Measurements from ENCODE around the gene AACS.

AACS gene

DNA sequence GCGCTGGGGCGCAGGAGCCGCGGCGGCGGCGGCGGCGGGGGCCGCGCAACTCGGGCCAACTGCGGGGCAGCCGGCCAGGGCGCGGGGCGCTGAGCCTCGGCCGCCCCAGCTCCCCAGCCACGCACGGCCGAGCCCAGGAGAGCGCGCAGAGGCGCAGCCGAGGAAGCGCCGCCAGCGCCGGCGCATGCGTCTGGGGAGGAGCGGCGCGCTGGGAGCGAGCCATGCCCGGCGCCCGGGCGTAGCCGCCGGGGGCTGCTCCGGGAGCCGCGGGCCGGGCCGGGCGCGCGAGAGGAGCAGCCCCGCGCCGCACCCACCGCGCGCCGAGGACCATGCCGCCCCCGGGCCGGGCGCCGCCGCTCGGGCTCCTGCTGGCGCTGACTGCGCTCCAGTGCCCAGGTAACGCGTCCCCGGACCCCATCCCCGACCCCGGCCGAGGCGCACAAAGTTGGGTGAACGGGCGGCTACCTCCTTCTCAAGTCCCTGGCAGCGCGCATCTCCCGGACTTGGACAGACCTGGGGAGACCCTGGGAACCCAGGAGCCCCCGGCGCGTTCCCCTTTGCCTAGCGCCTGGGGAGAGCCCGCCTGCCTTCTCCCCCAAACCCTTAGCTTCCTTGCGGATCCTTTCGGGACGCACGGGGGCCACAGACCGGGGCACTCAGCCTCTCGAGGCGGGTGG, 121.4 kb downstream of the AACS start:
- Histone ChIP-seq H3K27ac (ENCODE audit: low read depth in 2 of 2, low read length in 2 of 2) (no peak overlapping the region), H3K27me3 (ENCODE audit: control insufficient read depth in 2 of 2, insufficient read depth in 2 of 2, low read length in 2 of 2) (peaks cover 32 to 45% of the 10 kb centered on the region in 2 donors)

DNA sequence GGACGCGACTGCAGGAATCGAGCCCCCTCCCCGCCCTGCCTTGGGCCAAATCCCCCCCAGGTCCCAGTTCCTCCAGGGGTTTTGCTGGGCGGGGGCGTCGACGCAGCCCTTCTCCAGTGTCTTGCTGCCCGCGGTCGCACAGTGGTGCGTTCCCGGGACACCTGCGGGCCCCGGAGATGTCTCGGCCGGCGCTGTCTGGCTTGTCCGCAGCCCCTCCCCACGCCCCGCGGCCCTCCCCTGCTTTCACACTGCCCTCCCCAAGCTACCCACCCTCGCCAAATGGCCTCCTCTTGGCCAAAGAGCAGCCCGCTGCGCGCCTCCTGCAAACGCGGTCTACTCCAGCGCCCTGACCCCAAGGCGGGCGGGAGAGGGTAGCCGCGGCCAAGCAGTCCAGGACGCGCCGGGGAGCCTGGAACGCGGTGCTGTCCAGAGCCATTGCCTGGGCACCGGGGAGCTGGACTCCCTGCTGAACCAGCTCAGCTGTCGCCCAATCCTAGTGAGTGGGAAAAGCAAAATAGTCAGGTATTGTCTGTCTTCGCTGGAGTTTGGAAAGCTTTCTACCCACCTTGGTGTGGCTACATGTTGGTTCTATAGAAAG, 122.0 kb downstream of the AACS start:
- H3K4me1 ChIP-seq (ENCODE audit: control insufficient read depth in 2 of 2, insufficient read depth in 2 of 2, low read length in 2 of 2) = peaks cover 0 to 7% of the 10 kb centered on the region in 2 donors
- H3K27ac ChIP-seq (ENCODE audit: low read depth in 2 of 2, low read length in 2 of 2) = no peak overlapping the region
- peaks cover 34 to 49% of the 10 kb centered on the region in 2 donors for H3K27me3 ChIP-seq (ENCODE audit: control insufficient read depth in 2 of 2, insufficient read depth in 2 of 2, low read length in 2 of 2)
- no peak overlapping the region for H3K4me3 ChIP-seq (ENCODE audit: low read length in 2 of 2)
- no peaks in the 10 kb centered on the region for H3K36me3 ChIP-seq (ENCODE audit: control insufficient read depth in 2 of 2, insufficient read depth in 2 of 2, low read length in 2 of 2)
- H3K9me3 ChIP-seq (ENCODE audit: control insufficient read depth in 2 of 2, low read length in 2 of 2) = no peaks in the 10 kb centered on the region
- no peak overlapping the region for H3K9ac ChIP-seq (ENCODE audit: low read depth in 1 of 2, low read length in 2 of 2)

More for the DNA sequence above, 121.4 kb downstream of the AACS start:
- Histone ChIP-seq H3K9ac (ENCODE audit: low read depth in 1 of 2, low read length in 2 of 2) (no peak overlapping the region), H3K9me3 (ENCODE audit: control insufficient read depth in 2 of 2, low read length in 2 of 2) (no peaks in the 10 kb centered on the region), H3K4me1 (ENCODE audit: control insufficient read depth in 2 of 2, insufficient read depth in 2 of 2, low read length in 2 of 2) (peaks cover 0 to 7% of the 10 kb centered on the region in 2 donors), H3K36me3 (ENCODE audit: control insufficient read depth in 2 of 2, insufficient read depth in 2 of 2, low read length in 2 of 2) (no peaks in the 10 kb centered on the region), H3K4me3 (ENCODE audit: low read length in 2 of 2) (peak overlapping the region in 1 of 2 donors; percentile 18)

DNA sequence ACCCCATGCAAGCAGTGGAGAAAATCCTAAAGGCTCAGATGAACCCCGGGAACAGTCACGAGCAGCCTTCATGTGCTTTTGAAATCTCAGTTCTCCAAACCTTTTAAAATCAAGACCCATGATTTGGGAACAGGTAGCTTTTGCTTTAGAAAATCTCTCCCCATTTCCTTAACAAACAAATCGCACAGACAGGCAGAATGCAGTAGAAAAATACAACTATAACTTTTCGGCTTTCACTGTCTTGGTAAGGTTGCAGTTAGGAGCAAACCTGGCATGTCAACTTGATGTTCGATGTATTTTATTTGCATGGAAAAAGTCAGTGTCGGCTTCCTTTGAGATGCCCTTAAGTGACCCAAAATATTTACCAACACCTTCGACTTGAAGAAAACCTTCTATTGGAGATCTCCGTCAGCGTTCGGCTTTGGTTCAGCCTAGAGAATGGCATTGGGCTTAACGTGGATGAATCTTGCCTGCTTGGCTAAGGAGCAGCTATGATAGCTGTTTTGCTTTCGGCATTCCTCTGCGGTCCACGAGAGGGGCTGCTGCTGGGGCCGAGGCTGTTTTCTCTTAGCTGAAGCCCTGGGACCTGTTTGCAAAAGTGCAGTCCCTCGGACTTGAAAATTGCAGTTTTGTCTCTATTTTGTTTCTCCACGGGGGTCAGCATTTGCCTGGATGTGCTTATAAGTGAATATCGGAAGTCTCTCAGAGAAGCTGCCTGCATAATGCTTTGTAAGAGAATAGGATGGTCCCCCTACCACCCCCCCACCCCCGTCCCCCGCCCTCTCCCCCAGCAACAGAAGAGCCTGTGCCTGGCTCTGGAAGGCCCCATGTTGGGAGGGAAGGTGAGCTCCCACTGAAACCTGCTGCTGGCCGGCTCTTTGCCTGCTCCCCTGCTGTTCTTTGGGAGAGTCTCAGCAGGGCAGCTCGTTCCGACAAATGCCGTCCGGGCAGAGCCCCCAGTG, 122.8 kb downstream of the AACS start:
- no peak overlapping the region for H3K9ac ChIP-seq (ENCODE audit: low read depth in 1 of 2, low read length in 2 of 2)
- peaks cover 38 to 52% of the 10 kb centered on the region in 2 donors for H3K27me3 ChIP-seq (ENCODE audit: control insufficient read depth in 2 of 2, insufficient read depth in 2 of 2, low read length in 2 of 2)
- no peaks in the 10 kb centered on the region for H3K9me3 ChIP-seq (ENCODE audit: control insufficient read depth in 2 of 2, low read length in 2 of 2)
- no peak overlapping the region for H3K27ac ChIP-seq (ENCODE audit: low read depth in 2 of 2, low read length in 2 of 2)
- H3K4me1 ChIP-seq (ENCODE audit: control insufficient read depth in 2 of 2, insufficient read depth in 2 of 2, low read length in 2 of 2) = peaks cover 0 to 7% of the 10 kb centered on the region in 2 donors
- no peak overlapping the region for H3K4me3 ChIP-seq (ENCODE audit: low read length in 2 of 2)
- no peaks in the 10 kb centered on the region for H3K36me3 ChIP-seq (ENCODE audit: control insufficient read depth in 2 of 2, insufficient read depth in 2 of 2, low read length in 2 of 2)

DNA sequence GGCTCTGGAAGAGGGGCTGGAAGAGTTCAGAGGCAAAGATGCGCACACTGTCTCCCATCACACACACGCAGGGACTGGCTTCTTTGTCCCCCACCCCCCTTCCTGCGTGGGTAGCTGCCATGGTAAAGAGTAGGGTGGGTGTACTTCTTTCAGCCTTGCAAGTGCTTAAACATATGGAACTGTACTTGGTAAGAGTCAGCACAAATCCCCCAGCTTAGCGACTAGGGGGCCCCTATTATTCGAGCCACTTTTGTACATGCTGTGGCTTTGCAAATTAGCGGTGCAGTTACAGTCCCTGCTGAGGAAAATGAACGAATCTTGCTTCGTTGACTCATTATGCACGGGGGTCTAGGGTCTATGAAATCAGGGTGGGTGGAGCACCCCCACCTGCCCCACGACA, 123.8 kb downstream of the AACS start:
- Histone ChIP-seq H3K27ac (ENCODE audit: low read depth in 2 of 2, low read length in 2 of 2) (no peak overlapping the region), H3K4me3 (ENCODE audit: low read length in 2 of 2) (no peak overlapping the region), H3K4me1 (ENCODE audit: control insufficient read depth in 2 of 2, insufficient read depth in 2 of 2, low read length in 2 of 2) (peaks cover 0 to 4% of the 10 kb centered on the region in 2 donors), H3K27me3 (ENCODE audit: control insufficient read depth in 2 of 2, insufficient read depth in 2 of 2, low read length in 2 of 2) (peaks cover 38 to 60% of the 10 kb centered on the region in 2 donors), H3K36me3 (ENCODE audit: control insufficient read depth in 2 of 2, insufficient read depth in 2 of 2, low read length in 2 of 2) (no peaks in the 10 kb centered on the region), H3K9ac (ENCODE audit: low read depth in 1 of 2, low read length in 2 of 2) (no peak overlapping the region), H3K9me3 (ENCODE audit: control insufficient read depth in 2 of 2, low read length in 2 of 2) (no peaks in the 10 kb centered on the region)

DNA sequence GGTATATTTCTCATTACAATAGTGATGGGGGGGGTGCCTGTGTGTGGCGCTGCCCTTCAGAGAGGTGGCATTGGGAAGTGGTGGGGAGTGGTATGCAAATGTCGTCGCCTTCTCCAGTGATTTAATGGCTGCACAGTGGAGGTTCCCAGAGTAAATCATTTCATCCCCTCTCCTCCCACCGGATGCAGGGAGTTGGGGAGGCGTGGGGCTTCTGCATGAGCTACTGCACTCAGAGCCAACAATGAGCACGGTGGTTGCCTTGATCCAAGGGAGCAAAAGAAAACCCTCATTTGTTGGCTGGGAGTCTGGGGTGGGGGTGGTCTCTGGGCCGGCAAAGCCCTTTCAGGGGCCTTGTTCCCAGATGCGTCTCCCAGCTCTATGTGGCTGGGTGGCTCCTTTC, 124.3 kb downstream of the AACS start:
- Histone ChIP-seq H3K27me3 (ENCODE audit: control insufficient read depth in 2 of 2, insufficient read depth in 2 of 2, low read length in 2 of 2) (peaks cover 33 to 59% of the 10 kb centered on the region in 2 donors), H3K9ac (ENCODE audit: low read depth in 1 of 2, low read length in 2 of 2) (no peak overlapping the region), H3K9me3 (ENCODE audit: control insufficient read depth in 2 of 2, low read length in 2 of 2) (no peaks in the 10 kb centered on the region), H3K36me3 (ENCODE audit: control insufficient read depth in 2 of 2, insufficient read depth in 2 of 2, low read length in 2 of 2) (no peaks in the 10 kb centered on the region), H3K4me1 (ENCODE audit: control insufficient read depth in 2 of 2, insufficient read depth in 2 of 2, low read length in 2 of 2) (peaks cover 0 to 4% of the 10 kb centered on the region in 2 donors), H3K27ac (ENCODE audit: low read depth in 2 of 2, low read length in 2 of 2) (no peak overlapping the region), H3K4me3 (ENCODE audit: low read length in 2 of 2) (no peak overlapping the region)

DNA sequence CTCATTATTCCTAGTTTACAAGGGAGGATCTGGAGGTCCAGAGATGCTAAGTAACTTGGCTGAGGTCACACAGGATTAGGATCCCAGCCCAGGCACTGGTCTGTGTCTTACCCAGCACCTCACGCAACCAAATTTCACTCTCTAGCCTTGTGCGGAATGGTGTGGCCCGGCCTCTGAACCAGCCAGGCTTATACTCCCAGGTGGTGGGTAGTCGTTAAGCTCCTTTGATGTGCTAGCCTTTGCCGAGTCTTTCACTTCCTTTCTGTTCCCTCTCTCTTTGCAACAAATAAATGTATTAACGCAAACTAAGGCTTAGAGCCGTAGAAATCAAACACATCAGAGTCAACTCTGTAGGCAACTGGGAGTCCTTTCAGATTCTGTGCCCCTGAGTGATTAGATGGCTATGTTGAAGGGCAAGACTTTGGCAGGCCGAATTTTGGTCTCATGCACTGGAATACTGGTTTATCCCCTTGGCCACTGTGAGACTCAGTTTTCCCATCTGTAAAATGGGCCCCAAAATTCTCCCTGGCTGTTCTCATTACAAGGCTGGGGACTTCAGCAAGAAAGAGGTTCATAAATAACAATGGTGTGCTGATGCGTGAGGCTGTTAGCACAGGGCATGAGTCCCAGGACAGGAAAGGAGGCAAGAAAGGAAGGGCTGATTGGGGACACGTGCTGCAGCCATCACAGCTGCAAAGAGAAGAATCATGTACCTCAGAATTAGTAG, 126.3 kb downstream of the AACS start:
- Histone ChIP-seq H3K4me1 (ENCODE audit: control insufficient read depth in 2 of 2, insufficient read depth in 2 of 2, low read length in 2 of 2) (no peaks in the 10 kb centered on the region), H3K27me3 (ENCODE audit: control insufficient read depth in 2 of 2, insufficient read depth in 2 of 2, low read length in 2 of 2) (peaks cover 29 to 57% of the 10 kb centered on the region in 2 donors), H3K9me3 (ENCODE audit: control insufficient read depth in 2 of 2, low read length in 2 of 2) (no peaks in the 10 kb centered on the region), H3K27ac (ENCODE audit: low read depth in 2 of 2, low read length in 2 of 2) (no peak overlapping the region), H3K4me3 (ENCODE audit: low read length in 2 of 2) (no peak overlapping the region), H3K36me3 (ENCODE audit: control insufficient read depth in 2 of 2, insufficient read depth in 2 of 2, low read length in 2 of 2) (no peaks in the 10 kb centered on the region), H3K9ac (ENCODE audit: low read depth in 1 of 2, low read length in 2 of 2) (no peak overlapping the region)

DNA sequence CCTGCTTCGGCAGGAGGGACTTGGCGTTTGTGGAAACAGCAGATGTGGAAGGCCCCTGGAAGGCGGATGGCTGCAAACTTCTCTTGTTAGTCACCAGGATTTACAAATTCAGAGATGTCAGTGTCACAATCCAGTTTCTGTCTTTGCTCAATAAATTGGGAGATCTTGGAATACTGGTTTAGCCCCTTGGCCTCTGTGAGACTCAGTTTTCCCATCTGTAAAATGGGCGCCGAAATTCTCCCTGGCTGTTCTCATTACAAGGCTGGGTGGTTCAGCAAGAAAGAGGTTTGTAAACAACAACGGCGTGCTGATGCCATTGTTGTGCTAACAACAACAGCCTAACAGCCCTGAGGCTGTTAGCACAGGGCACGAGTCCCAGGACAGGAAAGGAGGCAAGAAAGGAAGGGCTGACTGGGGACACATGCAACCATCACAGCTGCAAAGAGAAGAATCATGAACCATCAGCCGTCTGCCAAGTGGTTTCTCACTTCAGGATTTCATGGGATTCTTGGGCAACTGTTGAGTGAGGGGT, 127.5 kb downstream of the AACS start:
- Histone ChIP-seq H3K36me3 (ENCODE audit: control insufficient read depth in 2 of 2, insufficient read depth in 2 of 2, low read length in 2 of 2) (no peaks in the 10 kb centered on the region), H3K4me3 (ENCODE audit: low read length in 2 of 2) (no peak overlapping the region), H3K9ac (ENCODE audit: low read depth in 1 of 2, low read length in 2 of 2) (no peak overlapping the region), H3K9me3 (ENCODE audit: control insufficient read depth in 2 of 2, low read length in 2 of 2) (no peaks in the 10 kb centered on the region), H3K27ac (ENCODE audit: low read depth in 2 of 2, low read length in 2 of 2) (no peak overlapping the region), H3K27me3 (ENCODE audit: control insufficient read depth in 2 of 2, insufficient read depth in 2 of 2, low read length in 2 of 2) (peaks cover 25 to 54% of the 10 kb centered on the region in 2 donors), H3K4me1 (ENCODE audit: control insufficient read depth in 2 of 2, insufficient read depth in 2 of 2, low read length in 2 of 2) (no peaks in the 10 kb centered on the region)

Measured in mucosa of rectum (tissue), 2 donors.